Endothelial cell of umbilical vein (primary cell): Measurements from ENCODE around the gene GPS1. TPM values are rescaled to one million over a fixed set of nuclear protein-coding genes. Genes with fewer than 3 reads are reported as not detected.

ENCODE experiments used
- BruUV-seq: library from RNA; stranded (reverse); fragments of 400-500 nt; replicated peaks from 2 replicates; lab custom pipeline; 2021; lab: Mats Ljungman, UMichigan
- CTCF ChIA-PET: fragments of 300-600, 350-600 bp; sonication (Branson Sonifier 250); formaldehyde crosslinking; loops from one replicate; lab custom pipeline; 2021; ENCODE audit warnings: antibody characterized with exemption, inconsistent platforms; lab: Charles Lee
- POLR2A ChIA-PET: fragments of 300-600, 350-600 bp; sonication (Branson Sonifier 250); formaldehyde crosslinking; loops from one replicate; lab custom pipeline; 2021; ENCODE audit warnings: antibody characterized with exemption, inconsistent platforms; lab: Charles Lee
- DNase-seq: peaks from one replicate; pipeline ENCODE4 v3.0.0-alpha.2; 2011; ENCODE audit warnings: low read depth, low spot score
- FAIRE-seq: peaks from 2 replicates; lab custom pipeline; 2011; peaks lifted over from hg19 to GRCh38; lab: Jason Lieb, UNC
- H2AFZ ChIP-seq: 2 replicates; pipeline ENCODE4 v1.6.0; 2012; ENCODE audit warnings: low read depth, low read length, control low read depth, inconsistent platforms
- H3K27ac ChIP-seq: 2 replicates; pipeline ENCODE4 v1.5.1; 2011; ENCODE audit warnings: low read depth, mild to moderate bottlenecking, control low read depth, low read length, moderate library complexity; ENCODE audit not compliant: insufficient read depth
- H3K27me3 ChIP-seq, 2 experiments: 2 replicates each; pipeline versions ENCODE4 v1.6.0 to v1.6.1; 2011; ENCODE audit warnings: low read length in 2 of 2, mixed read lengths in 1 of 2; ENCODE audit not compliant: control insufficient read depth in 2 of 2, insufficient read depth in 2 of 2
- H3K36me3 ChIP-seq, 2 experiments: 2 replicates in 1 of 2; 3 replicates in 1 of 2; pipeline ENCODE4 v1.5.1; 2011; ENCODE audit warnings: low read length in 2 of 2, mild to moderate bottlenecking in 1 of 2, moderate library complexity in 1 of 2; ENCODE audit not compliant: control insufficient read depth in 2 of 2, insufficient read depth in 2 of 2; ENCODE audit errors: extremely low read depth in 1 of 2
- H3K4me1 ChIP-seq: 3 replicates; pipeline ENCODE4 v1.5.1; 2011; ENCODE audit warnings: mild to moderate bottlenecking, low read length; ENCODE audit not compliant: control insufficient read depth, insufficient read depth; ENCODE audit errors: extremely low read depth
- H3K4me2 ChIP-seq: 2 replicates; pipeline ENCODE4 v1.6.1; 2011; ENCODE audit warnings: low read length, control low read depth, mixed read lengths; ENCODE audit not compliant: insufficient read depth
- H3K4me3 ChIP-seq, 3 experiments: fragments of 200-600 bp in 1 of 3; sonication (generic), shearing (Covaris generic) in 1 of 3; replicated peaks in 1 of 3; 2 replicates each; pipeline ENCODE4 v1.5.1; 2011 to 2016; ENCODE audit warnings: control low read depth in 3 of 3, low read length in 3 of 3, mild to moderate bottlenecking in 2 of 3, inconsistent platforms in 1 of 3, low read depth in 1 of 3, moderate library complexity in 1 of 3; ENCODE audit not compliant: insufficient read depth in 1 of 3
- H3K79me2 ChIP-seq: 2 replicates; pipeline ENCODE4 v1.6.0; 2012; ENCODE audit warnings: low read length, inconsistent platforms; ENCODE audit not compliant: control insufficient read depth, insufficient read depth
- H3K9ac ChIP-seq: replicated peaks from 2 replicates; pipeline ENCODE3; 2011; ENCODE audit warnings: low read length, control low read depth; ENCODE audit not compliant: insufficient read depth; ENCODE audit errors: extremely low read depth
- H3K9me1 ChIP-seq: replicated peaks from 3 replicates; pipeline ENCODE4 v1.6.0; 2011; ENCODE audit warnings: mild to moderate bottlenecking, low read length; ENCODE audit not compliant: control insufficient read depth, insufficient read depth; ENCODE audit errors: extremely low read depth
- H3K9me3 ChIP-seq: replicated peaks from 2 replicates; pipeline ENCODE4 v1.5.1; 2012; ENCODE audit warnings: low read length, inconsistent platforms; ENCODE audit not compliant: control insufficient read depth, insufficient read depth
- H4K20me1 ChIP-seq: replicated peaks from 2 replicates; pipeline ENCODE3; 2011; ENCODE audit warnings: mild to moderate bottlenecking, low read length; ENCODE audit not compliant: control insufficient read depth, insufficient read depth; ENCODE audit errors: extremely low read depth
- EZH2 ChIP-seq: IDR thresholded peaks from 2 replicates; pipeline ENCODE4 v1.6.1; 2012; ENCODE audit warnings: borderline replicate concordance, low read depth, mild to moderate bottlenecking, moderate library complexity, low read length, inconsistent platforms; ENCODE audit not compliant: severe bottlenecking
- FOS ChIP-seq: IDR thresholded peaks from 2 replicates; pipeline ENCODE4 v1.6.1; 2011; ENCODE audit warnings: mild to moderate bottlenecking, low read length, moderate library complexity, borderline replicate concordance; ENCODE audit not compliant: insufficient read depth
- GATA2 ChIP-seq: IDR thresholded peaks from 2 replicates; pipeline ENCODE4 v1.7.0; 2011; ENCODE audit warnings: low read depth, mild to moderate bottlenecking, moderate library complexity, mixed read lengths, low read length; ENCODE audit not compliant: insufficient read length, insufficient read depth
- JUN ChIP-seq: IDR thresholded peaks from 2 replicates; pipeline ENCODE4 v1.6.1; 2011; ENCODE audit warnings: borderline replicate concordance, low read depth; ENCODE audit not compliant: insufficient read length, insufficient read depth
- MYC ChIP-seq: IDR thresholded peaks from one replicate; pipeline ENCODE4 v1.6.1; 2011; ENCODE audit warnings: mild to moderate bottlenecking, low read depth, low read length
- POLR2A ChIP-seq: IDR thresholded peaks from 2 replicates; pipeline ENCODE4 v1.6.1; 2012; ENCODE audit warnings: low read depth, mild to moderate bottlenecking, control low read depth, low read length
- POLR2AphosphoS5 ChIP-seq: IDR thresholded peaks from 2 replicates; pipeline ENCODE4 v1.6.1; 2012; ENCODE audit warnings: low read depth, mild to moderate bottlenecking, control low read depth, low read length, moderate library complexity; ENCODE audit not compliant: insufficient read depth
- dilution Hi-C: fragments of 300-500 bp; cut with MboI; formaldehyde crosslinking; loops from one replicate; pipeline ENCODE4 v1.15.0; 2019; ENCODE audit warnings: low sequenced_read_pairs; ENCODE audit not compliant: extremely low pct_ligation_motif_present
- intact Hi-C: fragments of 100-400 bp; cut with micrococcal nuclease; formaldehyde crosslinking; loops from one replicate; pipeline ENCODE4 v1.10.0; 2022
- polyA plus RNA-seq, 4 experiments: library from polyadenylated mRNA; depleted of rRNA in 3 of 4; stranded (reverse) in 3 of 4; unstranded in 1 of 4; fragments of >200 nt; gene quantifications; 2 replicates each; pipeline versions ENCODE4 v1.2.1 to v1.2.3, GENCODE V29; 2011 to 2012; ENCODE audit warnings: missing spikeins in 1 of 4
- total RNA-seq: library from RNA; stranded (reverse); gene quantifications from 2 replicates; pipeline ENCODE4 v1.2.3, GENCODE V29; 2021
- TF ChIP-seq, protein P1 (sequence below): IDR thresholded peaks from 2 replicates; pipeline ENCODE4 v1.6.1; 2011; ENCODE audit not compliant: insufficient read depth, insufficient read length
- TF ChIP-seq, protein P2 (sequence below), 2 donors: IDR thresholded peaks; 1 replicate in 1 of 2; 2 replicates in 1 of 2; pipeline ENCODE4 v1.5.1; 2011; ENCODE audit warnings: low read length in 2 of 2, mild to moderate bottlenecking in 2 of 2, moderate library complexity in 2 of 2, control low read depth in 1 of 2, inconsistent platforms in 1 of 2, low read depth in 1 of 2; ENCODE audit not compliant: insufficient read depth in 1 of 2; ENCODE audit errors: extremely low read depth in 1 of 2

GPS1 gene
- total and polyA plus RNA-seq, 2 donors (not counting 3 experiments of a cell fraction or from before 2014, with no cell fraction given): 116 to 178 TPM

DNA sequence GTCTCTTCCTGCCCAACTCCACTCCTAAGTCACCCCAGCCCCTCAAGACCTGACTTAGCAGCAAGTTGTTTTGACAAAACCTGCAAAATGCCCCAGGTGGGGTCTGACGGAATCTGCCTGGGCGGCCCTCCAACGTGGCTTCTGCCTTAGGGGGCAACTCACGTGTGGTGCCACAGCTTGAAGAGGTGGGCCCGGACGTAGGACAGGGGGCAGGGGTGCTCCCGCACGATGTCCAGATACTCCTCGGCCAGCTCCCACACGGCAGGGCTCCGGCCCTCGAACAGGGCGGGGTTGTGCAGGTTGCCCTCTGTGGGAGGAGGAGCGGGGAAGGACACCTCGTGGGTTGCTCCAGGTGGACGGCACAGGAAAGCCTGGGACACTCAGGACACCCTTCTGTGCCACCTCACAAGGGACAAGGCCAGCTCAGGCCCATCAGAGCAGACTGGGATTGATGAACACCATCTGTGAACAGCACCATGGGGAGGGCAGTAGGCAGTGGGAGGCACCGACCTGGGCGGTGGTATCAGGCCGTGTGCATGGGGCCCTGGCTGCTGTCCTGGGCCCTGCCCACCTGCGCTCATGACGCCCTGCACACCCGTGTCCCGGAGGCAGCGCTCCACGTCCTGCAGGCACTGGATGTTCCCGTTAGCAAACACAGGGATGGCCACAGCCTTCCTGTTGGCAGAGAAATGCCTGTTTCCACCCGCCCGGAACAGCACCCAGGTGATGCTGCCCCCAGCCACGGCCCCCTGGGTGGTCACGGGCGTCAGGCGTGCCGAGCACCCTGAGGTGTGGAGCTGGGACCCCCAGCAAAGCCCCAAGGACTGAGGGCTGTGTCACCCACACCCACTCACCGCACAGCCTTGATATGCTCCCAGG is 9.6 kb downstream of the GPS1 start:
- Histone ChIP-seq H3K79me2 (peaks cover 14% of the 10 kb centered on the region), H3K4me3 (no peak overlapping the region), H3K27ac (no peak overlapping the region), H3K36me3 (peaks cover 3 to 42% of the 10 kb centered on the region in 2 experiments), H3K9me3 (no peaks in the 10 kb centered on the region), H3K9me1 (no peaks in the 10 kb centered on the region), H2AFZ (no peak overlapping the region), H3K4me2 (no peak overlapping the region), H3K9ac (no peak overlapping the region), H3K4me1 (peaks cover 15% of the 10 kb centered on the region), H4K20me1 (no peaks in the 10 kb centered on the region), H3K27me3 (no peaks in the 10 kb centered on the region)
- FAIRE-seq: no peak
- POLR2A ChIA-PET: no interaction called here
- TF ChIP-seq, protein P1, sequence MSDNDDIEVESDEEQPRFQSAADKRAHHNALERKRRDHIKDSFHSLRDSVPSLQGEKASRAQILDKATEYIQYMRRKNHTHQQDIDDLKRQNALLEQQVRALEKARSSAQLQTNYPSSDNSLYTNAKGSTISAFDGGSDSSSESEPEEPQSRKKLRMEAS: no peak
- TF ChIP-seq POLR2AphosphoS5 (no peak), JUN (no peak), FOS (no peak), EZH2 (no peak), POLR2A (no peak), MYC (no peak), GATA2 (no peak)
- TF ChIP-seq, protein P2, sequence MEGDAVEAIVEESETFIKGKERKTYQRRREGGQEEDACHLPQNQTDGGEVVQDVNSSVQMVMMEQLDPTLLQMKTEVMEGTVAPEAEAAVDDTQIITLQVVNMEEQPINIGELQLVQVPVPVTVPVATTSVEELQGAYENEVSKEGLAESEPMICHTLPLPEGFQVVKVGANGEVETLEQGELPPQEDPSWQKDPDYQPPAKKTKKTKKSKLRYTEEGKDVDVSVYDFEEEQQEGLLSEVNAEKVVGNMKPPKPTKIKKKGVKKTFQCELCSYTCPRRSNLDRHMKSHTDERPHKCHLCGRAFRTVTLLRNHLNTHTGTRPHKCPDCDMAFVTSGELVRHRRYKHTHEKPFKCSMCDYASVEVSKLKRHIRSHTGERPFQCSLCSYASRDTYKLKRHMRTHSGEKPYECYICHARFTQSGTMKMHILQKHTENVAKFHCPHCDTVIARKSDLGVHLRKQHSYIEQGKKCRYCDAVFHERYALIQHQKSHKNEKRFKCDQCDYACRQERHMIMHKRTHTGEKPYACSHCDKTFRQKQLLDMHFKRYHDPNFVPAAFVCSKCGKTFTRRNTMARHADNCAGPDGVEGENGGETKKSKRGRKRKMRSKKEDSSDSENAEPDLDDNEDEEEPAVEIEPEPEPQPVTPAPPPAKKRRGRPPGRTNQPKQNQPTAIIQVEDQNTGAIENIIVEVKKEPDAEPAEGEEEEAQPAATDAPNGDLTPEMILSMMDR (IDR thresholded peaks at IDR 0.05; ENCODE audit: extremely low read depth in 1 of 2, insufficient read depth in 1 of 2, low read depth in 1 of 2, low read length in 2 of 2): no peak
- BruUV-seq: no TSS peak
- intact Hi-C loops: no loop called here
- DNase-seq: no peak
- dilution Hi-C loops: no loop called here
- CTCF ChIA-PET: no interaction called here
